Smooth muscle cell (in vitro differentiated cells): ENCODE measurements around the gene CXCR2. TPM values are rescaled to one million over a fixed set of nuclear protein-coding genes. Genes with fewer than 3 reads are reported as not detected.

Experiments
- DNase-seq: peaks from one replicate; lab custom pipeline; 2025; ENCODE audit not compliant: unreplicated experiment; lab: John Stamatoyannopoulos, UW
- H2AFZ ChIP-seq: fragments of 200-600 bp; sonication (generic); 2 replicates; pipeline ENCODE4 v1.6.0; 2016; ENCODE audit warnings: antibody characterized with exemption, low read depth, mild to moderate bottlenecking
- H3F3A ChIP-seq: fragments of 200-600 bp; sonication (generic); 2 replicates; pipeline ENCODE4 v1.6.0; 2017; ENCODE audit warnings: antibody characterized with exemption, low read depth
- H3K27ac ChIP-seq: fragments of 200-600 bp; sonication (generic); 2 replicates; pipeline ENCODE4 v1.5.1; 2016; ENCODE audit warnings: low read depth, mild to moderate bottlenecking
- H3K27me3 ChIP-seq: fragments of 200-600 bp; sonication (generic); 2 replicates; pipeline ENCODE4 v1.6.1; 2016; ENCODE audit warnings: low read depth, mild to moderate bottlenecking
- H3K36me3 ChIP-seq: fragments of 200-600 bp; sonication (generic); 2 replicates; pipeline ENCODE4 v1.5.1; 2016; ENCODE audit warnings: low read depth
- H3K4me1 ChIP-seq: fragments of 200-600 bp; sonication (generic); 2 replicates; pipeline ENCODE4 v1.5.1; 2016; ENCODE audit warnings: low read depth
- H3K4me2 ChIP-seq: fragments of 200-600 bp; sonication (generic); 2 replicates; pipeline ENCODE4 v1.6.0; 2016; ENCODE audit warnings: mild to moderate bottlenecking
- H3K4me3 ChIP-seq: fragments of 200-600 bp; sonication (generic); 2 replicates; pipeline ENCODE4 v1.5.1; 2016; ENCODE audit warnings: mild to moderate bottlenecking
- H3K79me2 ChIP-seq: fragments of 200-600 bp; sonication (generic); 2 replicates; pipeline ENCODE4 v1.6.0; 2016; ENCODE audit warnings: low read depth, mild to moderate bottlenecking
- H3K9ac ChIP-seq: fragments of 200-600 bp; sonication (generic); 2 replicates; pipeline ENCODE4 v1.6.0; 2016; ENCODE audit warnings: low read depth
- H3K9me3 ChIP-seq: fragments of 200-600 bp; sonication (generic); replicated peaks from 2 replicates; pipeline ENCODE4 v1.5.1; 2016; ENCODE audit warnings: low read depth
- H4K20me1 ChIP-seq: fragments of 200-600 bp; sonication (generic); 2 replicates; pipeline ENCODE4 v1.6.0; 2016; ENCODE audit warnings: low read depth
- WGBS: methylation state at CpG from one replicate; pipeline ENCODE4 v1.1.7; 2016; ENCODE audit warnings: low lambda C conversion rate; 5-methylcytosine and 5-hydroxymethylcytosine counted together
- polyA plus RNA-seq: library from polyadenylated mRNA; unstranded; fragments of >200 nt; fragmentation: Nextera tagmentation; extraction: Ambion mirVana; gene quantifications from 2 replicates; pipeline ENCODE4 v1.2.1, GENCODE V29; 2016
- total RNA-seq: library from RNA; depleted of rRNA; stranded (reverse); fragments of >200 nt; gene quantifications from 2 replicates; pipeline ENCODE4 v1.2.3, GENCODE V29; 2014
- TF ChIP-seq, protein P1 (sequence below): fragments of 200-600 bp; sonication (generic); IDR thresholded peaks from 2 replicates; pipeline ENCODE4 v1.5.1; 2017; ENCODE audit warnings: borderline replicate concordance, mild to moderate bottlenecking, antibody characterized with exemption; ENCODE audit not compliant: insufficient read depth, poor library complexity, severe bottlenecking

The CXCR2 gene
- total and polyA plus RNA-seq, 2 experiments from 2014 or later = 0.24 TPM; not detected in 1

DNA sequence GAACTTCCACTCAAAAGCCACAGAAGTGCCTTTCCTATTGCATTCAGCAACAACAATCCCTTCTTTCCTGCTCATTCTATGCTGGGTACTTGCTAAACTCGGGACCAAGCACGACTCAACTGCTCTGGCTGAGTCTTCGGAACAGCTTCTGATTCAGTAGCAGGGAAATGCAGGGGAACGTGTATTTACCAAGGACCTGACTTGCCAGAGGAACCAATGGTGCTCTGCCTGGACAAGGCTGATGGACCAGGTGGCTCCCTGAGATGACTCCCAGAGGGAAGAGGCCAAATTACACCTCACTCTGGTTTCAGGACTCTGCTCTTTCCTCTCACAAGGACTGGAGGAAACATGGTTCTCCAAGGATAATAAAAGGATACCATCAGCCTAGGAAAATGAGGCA, 12.2 kb downstream of the CXCR2 start:
- Histone ChIP-seq H2AFZ (no peak overlapping the region), H3K4me2 (no peak overlapping the region), H3K36me3 (no peaks in the 10 kb centered on the region), H3K4me1 (no peaks in the 10 kb centered on the region), H3K9ac (no peak overlapping the region), H3K9me3 (no peaks in the 10 kb centered on the region), H3F3A (no peaks in the 10 kb centered on the region), H3K79me2 (no peaks in the 10 kb centered on the region), H3K27ac (no peak overlapping the region), H3K4me3 (no peak overlapping the region), H3K27me3 (peaks cover 23% of the 10 kb centered on the region), H4K20me1 (no peaks in the 10 kb centered on the region)
- WGBS = 84% methylated on average over 4 of the region's 4 CpGs
- TF ChIP-seq, protein P1, sequence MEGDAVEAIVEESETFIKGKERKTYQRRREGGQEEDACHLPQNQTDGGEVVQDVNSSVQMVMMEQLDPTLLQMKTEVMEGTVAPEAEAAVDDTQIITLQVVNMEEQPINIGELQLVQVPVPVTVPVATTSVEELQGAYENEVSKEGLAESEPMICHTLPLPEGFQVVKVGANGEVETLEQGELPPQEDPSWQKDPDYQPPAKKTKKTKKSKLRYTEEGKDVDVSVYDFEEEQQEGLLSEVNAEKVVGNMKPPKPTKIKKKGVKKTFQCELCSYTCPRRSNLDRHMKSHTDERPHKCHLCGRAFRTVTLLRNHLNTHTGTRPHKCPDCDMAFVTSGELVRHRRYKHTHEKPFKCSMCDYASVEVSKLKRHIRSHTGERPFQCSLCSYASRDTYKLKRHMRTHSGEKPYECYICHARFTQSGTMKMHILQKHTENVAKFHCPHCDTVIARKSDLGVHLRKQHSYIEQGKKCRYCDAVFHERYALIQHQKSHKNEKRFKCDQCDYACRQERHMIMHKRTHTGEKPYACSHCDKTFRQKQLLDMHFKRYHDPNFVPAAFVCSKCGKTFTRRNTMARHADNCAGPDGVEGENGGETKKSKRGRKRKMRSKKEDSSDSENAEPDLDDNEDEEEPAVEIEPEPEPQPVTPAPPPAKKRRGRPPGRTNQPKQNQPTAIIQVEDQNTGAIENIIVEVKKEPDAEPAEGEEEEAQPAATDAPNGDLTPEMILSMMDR = no peak
- no peak for DNase-seq

DNA sequence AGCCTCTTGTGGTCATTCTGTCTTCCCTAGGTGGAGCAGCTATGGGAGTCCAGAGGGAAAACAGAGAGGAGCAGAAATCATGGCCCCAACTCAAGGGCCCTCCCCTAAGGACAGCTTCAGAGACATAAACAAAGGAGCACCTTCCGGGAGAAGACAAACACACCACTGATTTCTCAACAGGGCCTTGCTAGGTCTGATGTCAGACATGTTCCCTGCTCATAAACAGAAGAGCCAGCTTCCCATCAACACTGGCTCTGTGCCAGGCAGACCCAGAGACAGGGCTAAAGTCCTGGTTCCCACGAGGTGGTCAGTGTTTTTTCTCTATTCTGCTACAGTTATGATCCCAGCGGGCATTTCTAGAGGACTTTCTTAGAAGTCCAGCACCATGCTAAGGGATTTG, 19.3 kb downstream of the CXCR2 start:
- no peaks in the 10 kb centered on the region for H3K9me3 ChIP-seq
- TF ChIP-seq, protein P1 = no peak
- H3K27me3 ChIP-seq = peaks cover 4% of the 10 kb centered on the region
- H4K20me1 ChIP-seq = no peaks in the 10 kb centered on the region
- no peak overlapping the region for H2AFZ ChIP-seq
- DNase-seq = no peak
- H3K4me1 ChIP-seq = no peaks in the 10 kb centered on the region
- no peak overlapping the region for H3K27ac ChIP-seq
- H3F3A ChIP-seq = no peaks in the 10 kb centered on the region
- H3K9ac ChIP-seq = no peak overlapping the region
- WGBS = 64% methylated on average over 3 of the region's 3 CpGs
- no peaks in the 10 kb centered on the region for H3K79me2 ChIP-seq
- no peak overlapping the region for H3K4me3 ChIP-seq
- H3K36me3 ChIP-seq = no peaks in the 10 kb centered on the region
- no peak overlapping the region for H3K4me2 ChIP-seq

DNA sequence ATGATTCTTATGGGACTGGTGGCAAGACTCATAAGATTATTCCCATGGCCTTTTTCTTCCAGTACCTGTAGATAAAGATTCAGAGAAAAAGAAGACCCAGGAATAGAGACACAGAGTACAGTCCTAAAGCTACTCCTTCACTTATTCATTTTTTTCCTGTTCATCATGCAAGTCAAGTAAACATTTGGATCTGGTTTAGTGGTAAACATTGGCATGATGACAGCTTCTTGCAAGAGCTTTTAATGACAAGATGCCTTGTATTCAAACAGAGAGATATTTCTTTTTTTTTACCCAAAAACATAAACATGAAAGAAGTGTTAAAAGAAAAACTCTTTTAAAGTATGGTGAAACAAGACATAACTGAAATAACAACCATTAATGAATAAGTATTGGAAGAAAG, 20.2 kb downstream of the CXCR2 start:
- Histone ChIP-seq H3K79me2 (no peaks in the 10 kb centered on the region), H3K27ac (no peak overlapping the region), H2AFZ (no peak overlapping the region), H3F3A (no peaks in the 10 kb centered on the region), H3K36me3 (no peaks in the 10 kb centered on the region), H3K4me1 (no peaks in the 10 kb centered on the region), H3K9ac (no peak overlapping the region), H3K27me3 (no peaks in the 10 kb centered on the region), H4K20me1 (no peaks in the 10 kb centered on the region), H3K4me2 (no peak overlapping the region), H3K9me3 (no peaks in the 10 kb centered on the region), H3K4me3 (no peak overlapping the region)
- DNase-seq = no peak
- TF ChIP-seq, protein P1 = no peak

DNA sequence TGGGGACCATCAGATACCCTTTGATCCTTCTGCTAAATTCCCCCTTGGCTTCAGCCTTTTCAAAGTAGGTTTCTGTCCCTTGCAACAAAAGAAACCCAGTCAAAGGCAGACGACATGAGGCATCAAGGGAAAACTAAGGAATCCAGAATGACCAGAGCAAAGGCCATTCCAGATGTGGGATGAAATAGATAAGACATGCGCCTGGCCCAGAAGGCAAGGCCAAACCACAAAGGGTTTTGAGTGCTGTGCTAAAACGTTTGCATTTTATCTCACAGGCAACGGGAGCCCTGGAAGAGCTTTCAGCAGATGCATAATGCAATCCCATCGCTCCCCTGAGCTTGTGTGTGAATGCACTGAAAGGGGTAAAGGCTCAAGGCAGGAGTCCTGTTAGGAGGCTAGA, 23.3 kb downstream of the CXCR2 start:
- Histone ChIP-seq H3K27ac (no peak overlapping the region), H3F3A (no peaks in the 10 kb centered on the region), H4K20me1 (no peaks in the 10 kb centered on the region), H3K9ac (no peak overlapping the region), H2AFZ (no peak overlapping the region), H3K4me3 (no peak overlapping the region), H3K36me3 (no peaks in the 10 kb centered on the region), H3K27me3 (no peaks in the 10 kb centered on the region), H3K4me2 (no peak overlapping the region), H3K4me1 (no peaks in the 10 kb centered on the region), H3K79me2 (no peaks in the 10 kb centered on the region), H3K9me3 (no peaks in the 10 kb centered on the region)
- no peak for DNase-seq
- TF ChIP-seq, protein P1 = no peak
- WGBS = 15% methylated on average over 5 of the region's 5 CpGs
